Measurements from ENCODE around the gene KREMEN2. TPM values are rescaled to one million over a fixed set of nuclear protein-coding genes. Genes with fewer than 3 reads are reported as not detected.

Gene KREMEN2
- total and polyA plus RNA-seq, 4 donors = not detected

DNA sequence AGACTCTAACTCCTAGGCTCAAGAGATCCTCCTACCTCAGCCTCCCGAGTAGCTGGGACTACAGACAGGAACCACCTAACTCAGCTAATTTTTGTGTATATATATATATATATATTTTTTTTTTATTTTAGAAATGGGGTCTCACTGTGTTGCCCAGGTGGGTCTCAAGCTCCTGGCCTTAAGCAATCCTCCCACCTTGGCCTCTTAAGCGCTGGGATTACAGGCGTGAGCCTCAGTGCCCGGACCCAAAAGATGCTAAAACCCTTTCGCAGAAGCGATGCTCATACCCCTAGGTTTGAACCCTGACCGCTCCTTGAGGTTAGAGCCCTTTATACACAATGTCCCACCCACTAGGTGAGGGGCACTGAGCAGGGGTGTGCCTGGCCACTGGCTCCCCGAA, 46.4 kb downstream of the KREMEN2 start:
- TF ChIP-seq, protein P1, sequence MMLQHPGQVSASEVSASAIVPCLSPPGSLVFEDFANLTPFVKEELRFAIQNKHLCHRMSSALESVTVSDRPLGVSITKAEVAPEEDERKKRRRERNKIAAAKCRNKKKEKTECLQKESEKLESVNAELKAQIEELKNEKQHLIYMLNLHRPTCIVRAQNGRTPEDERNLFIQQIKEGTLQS (IDR thresholded peaks at IDR 0.05) = no peak
- TF ChIP-seq RAD21 (IDR thresholded peaks at IDR 0.05) = no peak
- TF ChIP-seq SP1 (IDR thresholded peaks at IDR 0.05) = no peak
- no peak for TF ChIP-seq HNF4G (IDR thresholded peaks at IDR 0.05)
- no peak for TF ChIP-seq FOXA1 (IDR thresholded peaks at IDR 0.05)
- TF ChIP-seq HNF4A (conservative IDR thresholded peaks at IDR 0.05) = no peak
- TF ChIP-seq, protein P2, sequence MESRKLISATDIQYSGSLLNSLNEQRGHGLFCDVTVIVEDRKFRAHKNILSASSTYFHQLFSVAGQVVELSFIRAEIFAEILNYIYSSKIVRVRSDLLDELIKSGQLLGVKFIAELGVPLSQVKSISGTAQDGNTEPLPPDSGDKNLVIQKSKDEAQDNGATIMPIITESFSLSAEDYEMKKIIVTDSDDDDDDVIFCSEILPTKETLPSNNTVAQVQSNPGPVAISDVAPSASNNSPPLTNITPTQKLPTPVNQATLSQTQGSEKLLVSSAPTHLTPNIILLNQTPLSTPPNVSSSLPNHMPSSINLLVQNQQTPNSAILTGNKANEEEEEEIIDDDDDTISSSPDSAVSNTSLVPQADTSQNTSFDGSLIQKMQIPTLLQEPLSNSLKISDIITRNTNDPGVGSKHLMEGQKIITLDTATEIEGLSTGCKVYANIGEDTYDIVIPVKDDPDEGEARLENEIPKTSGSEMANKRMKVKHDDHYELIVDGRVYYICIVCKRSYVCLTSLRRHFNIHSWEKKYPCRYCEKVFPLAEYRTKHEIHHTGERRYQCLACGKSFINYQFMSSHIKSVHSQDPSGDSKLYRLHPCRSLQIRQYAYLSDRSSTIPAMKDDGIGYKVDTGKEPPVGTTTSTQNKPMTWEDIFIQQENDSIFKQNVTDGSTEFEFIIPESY (IDR thresholded peaks at IDR 0.05) = no peak
- TF ChIP-seq NR2F2 (IDR thresholded peaks at IDR 0.05) = no peak
- TF ChIP-seq, protein P3, sequence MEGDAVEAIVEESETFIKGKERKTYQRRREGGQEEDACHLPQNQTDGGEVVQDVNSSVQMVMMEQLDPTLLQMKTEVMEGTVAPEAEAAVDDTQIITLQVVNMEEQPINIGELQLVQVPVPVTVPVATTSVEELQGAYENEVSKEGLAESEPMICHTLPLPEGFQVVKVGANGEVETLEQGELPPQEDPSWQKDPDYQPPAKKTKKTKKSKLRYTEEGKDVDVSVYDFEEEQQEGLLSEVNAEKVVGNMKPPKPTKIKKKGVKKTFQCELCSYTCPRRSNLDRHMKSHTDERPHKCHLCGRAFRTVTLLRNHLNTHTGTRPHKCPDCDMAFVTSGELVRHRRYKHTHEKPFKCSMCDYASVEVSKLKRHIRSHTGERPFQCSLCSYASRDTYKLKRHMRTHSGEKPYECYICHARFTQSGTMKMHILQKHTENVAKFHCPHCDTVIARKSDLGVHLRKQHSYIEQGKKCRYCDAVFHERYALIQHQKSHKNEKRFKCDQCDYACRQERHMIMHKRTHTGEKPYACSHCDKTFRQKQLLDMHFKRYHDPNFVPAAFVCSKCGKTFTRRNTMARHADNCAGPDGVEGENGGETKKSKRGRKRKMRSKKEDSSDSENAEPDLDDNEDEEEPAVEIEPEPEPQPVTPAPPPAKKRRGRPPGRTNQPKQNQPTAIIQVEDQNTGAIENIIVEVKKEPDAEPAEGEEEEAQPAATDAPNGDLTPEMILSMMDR (IDR thresholded peaks at IDR 0.05; ENCODE audit: low read depth, low read length, missing input control) = no peak
- TF ChIP-seq GABPA (IDR thresholded peaks at IDR 0.05 in 1 of 2, conservative IDR thresholded peaks at IDR 0.05 in 1 of 2) = no peak
- no peak for TF ChIP-seq YY1 (IDR thresholded peaks at IDR 0.05)
- TF ChIP-seq RXRA (IDR thresholded peaks at IDR 0.05) = no peak
- no peak for TF ChIP-seq TAF1 (conservative IDR thresholded peaks at IDR 0.05)
- TF ChIP-seq JUND (IDR thresholded peaks at IDR 0.05) = no peak
- no peak for TF ChIP-seq FOXA2 (IDR thresholded peaks at IDR 0.05)
- TF ChIP-seq, protein P4, sequence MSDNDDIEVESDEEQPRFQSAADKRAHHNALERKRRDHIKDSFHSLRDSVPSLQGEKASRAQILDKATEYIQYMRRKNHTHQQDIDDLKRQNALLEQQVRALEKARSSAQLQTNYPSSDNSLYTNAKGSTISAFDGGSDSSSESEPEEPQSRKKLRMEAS (IDR thresholded peaks at IDR 0.05) = no peak
- H3K27me3 ChIP-seq (ENCODE audit: control insufficient read depth in 4 of 4, insufficient read depth in 4 of 4, low read length in 3 of 4) = no peaks in the 10 kb centered on the region
- H3K9me3 ChIP-seq (ENCODE audit: control insufficient read depth in 4 of 4, low read length in 3 of 4) = no peaks in the 10 kb centered on the region
- 95% methylated on average over 8 of the region's 8 CpGs for WGBS
- DNase-seq (ENCODE audit: low spot score) = no peak
- no peak overlapping the region for H3K27ac ChIP-seq (ENCODE audit: low read depth in 1 of 2, low read length in 2 of 2)
- H3K4me1 ChIP-seq (ENCODE audit: control insufficient read depth in 4 of 4, insufficient read depth in 4 of 4, low read length in 3 of 4) = peaks cover 22 to 53% (median 34%) of the 10 kb centered on the region in 4 donors
- H3K4me3 ChIP-seq (ENCODE audit: low read depth in 1 of 3, low read length in 3 of 3) = no peak overlapping the region
- H3K9ac ChIP-seq (ENCODE audit: low read depth in 1 of 2, low read length in 2 of 2) = no peak overlapping the region
- no peaks in the 10 kb centered on the region for H3K36me3 ChIP-seq (ENCODE audit: control insufficient read depth in 4 of 4, insufficient read depth in 3 of 4, low read depth in 1 of 4, low read length in 3 of 4)

DNA sequence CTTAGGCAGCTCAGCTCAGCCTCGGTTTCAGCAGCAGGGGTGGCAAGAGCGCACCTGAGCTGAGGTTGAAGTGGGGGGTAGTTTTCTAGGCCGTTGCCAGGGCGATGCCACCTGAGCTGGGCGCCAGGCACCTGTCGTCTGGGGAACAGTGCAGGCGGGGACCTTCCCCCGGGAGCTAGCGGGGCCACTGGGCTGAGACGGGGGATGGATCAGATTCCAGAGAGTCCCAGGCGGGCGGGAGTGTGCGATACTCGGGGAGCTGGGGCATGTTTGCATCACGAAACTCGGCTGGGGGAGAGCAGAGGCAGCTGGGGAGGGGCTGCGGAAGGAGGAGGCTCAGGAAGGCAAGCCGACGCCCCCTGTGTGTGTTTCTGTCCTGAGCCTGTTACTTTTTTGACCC, 48.2 kb downstream of the KREMEN2 start:
- Histone ChIP-seq H3K4me1 (ENCODE audit: control insufficient read depth in 4 of 4, insufficient read depth in 4 of 4, low read length in 3 of 4) (peaks cover 12 to 38% (median 22%) of the 10 kb centered on the region in 4 donors), H3K27ac (ENCODE audit: low read depth in 1 of 2, low read length in 2 of 2) (no peak overlapping the region), H3K4me3 (ENCODE audit: low read depth in 1 of 3, low read length in 3 of 3) (no peak overlapping the region), H3K9me3 (ENCODE audit: control insufficient read depth in 4 of 4, low read length in 3 of 4) (no peaks in the 10 kb centered on the region), H3K27me3 (ENCODE audit: control insufficient read depth in 4 of 4, insufficient read depth in 4 of 4, low read length in 3 of 4) (no peaks in the 10 kb centered on the region), H3K36me3 (ENCODE audit: control insufficient read depth in 4 of 4, insufficient read depth in 3 of 4, low read depth in 1 of 4, low read length in 3 of 4) (no peaks in the 10 kb centered on the region), H3K9ac (ENCODE audit: low read depth in 1 of 2, low read length in 2 of 2) (no peak overlapping the region)
- 59% methylated on average over 19 of the region's 19 CpGs for WGBS
- TF ChIP-seq HNF4G (IDR thresholded peaks at IDR 0.05) (no peak), YY1 (IDR thresholded peaks at IDR 0.05) (no peak), EGR1 (IDR thresholded peaks at IDR 0.05; ENCODE audit: low read depth in 2 of 2) (no peak), RAD21 (IDR thresholded peaks at IDR 0.05) (no peak), NR2F2 (IDR thresholded peaks at IDR 0.05) (no peak), FOXA2 (IDR thresholded peaks at IDR 0.05) (no peak), JUND (IDR thresholded peaks at IDR 0.05) (no peak), RXRA (IDR thresholded peaks at IDR 0.05) (no peak)
- TF ChIP-seq, protein P4 (IDR thresholded peaks at IDR 0.05) = no peak
- TF ChIP-seq, protein P2 (IDR thresholded peaks at IDR 0.05) = no peak
- TF ChIP-seq, protein P1 (IDR thresholded peaks at IDR 0.05) = no peak
- TF ChIP-seq, protein P3 (IDR thresholded peaks at IDR 0.05; ENCODE audit: low read depth, low read length, missing input control) = no peak
- DNase-seq (ENCODE audit: low spot score) = no peak
